Mesendoderm (in vitro differentiated cells): ENCODE measurements around the gene TNFAIP3.
A peak's percentile ranks its signal among the peaks of the same experiment; 100 is the strongest.

Experiments used
- DNase-seq: peaks from one replicate; pipeline ENCODE4 v3.0.0; 2013
- H2AK5ac ChIP-seq: 2 replicates; pipeline ENCODE4 v1.6.1; 2013; ENCODE audit warnings: low read length, inconsistent platforms
- H2BK120ac ChIP-seq: 2 replicates; pipeline ENCODE4 v1.6.1; 2013; ENCODE audit warnings: low read depth, mild to moderate bottlenecking, low read length, moderate library complexity, mixed read lengths
- H2BK15ac ChIP-seq: replicated peaks from 2 replicates; pipeline ENCODE4 v1.6.1; 2013; ENCODE audit warnings: low read depth, mild to moderate bottlenecking, moderate library complexity
- H2BK5ac ChIP-seq: 2 replicates; pipeline ENCODE4 v1.6.1; 2013; ENCODE audit warnings: low read length, inconsistent platforms
- H3K18ac ChIP-seq: 2 replicates; pipeline ENCODE4 v1.6.1; 2013; ENCODE audit warnings: mild to moderate bottlenecking, low read length, mixed read lengths
- H3K23ac ChIP-seq: one replicate; pipeline ENCODE4 v1.6.1; 2013; ENCODE audit warnings: low read length
- H3K27ac ChIP-seq: 2 replicates; pipeline ENCODE4 v1.5.1; 2013; ENCODE audit warnings: low read depth, mild to moderate bottlenecking, inconsistent platforms, low read length, moderate library complexity
- H3K27me3 ChIP-seq: 2 replicates; pipeline ENCODE4 v1.6.1; 2013; ENCODE audit warnings: low read length, control low read depth, mild to moderate bottlenecking, inconsistent platforms; ENCODE audit not compliant: insufficient read depth, poor library complexity
- H3K36me3 ChIP-seq: 2 replicates; pipeline ENCODE4 v1.6.1; 2013; ENCODE audit warnings: low read length, inconsistent platforms; ENCODE audit not compliant: control insufficient read depth, insufficient read depth
- H3K4ac ChIP-seq: one replicate; pipeline ENCODE4 v1.6.1; 2013; ENCODE audit warnings: low read depth, mild to moderate bottlenecking, low read length, moderate library complexity
- H3K4me1 ChIP-seq: 2 replicates; pipeline ENCODE4 v1.6.1; 2013; ENCODE audit warnings: low read depth, low read length, inconsistent platforms; ENCODE audit not compliant: control insufficient read depth
- H3K4me2 ChIP-seq: 2 replicates; pipeline ENCODE4 v1.6.1; 2013; ENCODE audit warnings: low read length
- H3K4me3 ChIP-seq: 2 replicates; pipeline ENCODE4 v1.5.1; 2013; ENCODE audit warnings: mild to moderate bottlenecking, low read length
- H3K56ac ChIP-seq: one replicate; pipeline ENCODE4 v1.6.1; 2013; ENCODE audit warnings: low read length
- H3K79me1 ChIP-seq: 2 replicates; pipeline ENCODE4 v1.6.1; 2013; ENCODE audit warnings: low read length, inconsistent platforms
- H3K79me2 ChIP-seq: 2 replicates; pipeline ENCODE4 v1.6.1; 2013; ENCODE audit warnings: mild to moderate bottlenecking, low read length; ENCODE audit not compliant: control insufficient read depth, insufficient read depth
- H3K9ac ChIP-seq: 2 replicates; pipeline ENCODE4 v1.6.1; 2013; ENCODE audit warnings: low read length, inconsistent platforms
- H4K5ac ChIP-seq: one replicate; pipeline ENCODE4 v1.6.1; 2013; ENCODE audit warnings: low read length
- H4K8ac ChIP-seq: one replicate; pipeline ENCODE4 v1.6.1; 2013; ENCODE audit warnings: low read depth, mild to moderate bottlenecking, control low read depth, low read length, moderate library complexity
- WGBS: extraction: QIAGEN DNeasy Blood & Tissue Kit; methylation state at CpG from one replicate; pipeline ENCODE4 v1.1.7; 2013; ENCODE audit warnings: low lambda C conversion rate, missing lambda C conversion rate; ENCODE audit not compliant: insufficient coverage; ENCODE audit errors: extremely low coverage; 5-methylcytosine and 5-hydroxymethylcytosine counted together

TNFAIP3 gene

GRCh38 chr6:137862419-137863090, 4.5 kb upstream of the TNFAIP3 start:
- H2BK15ac ChIP-seq: no peak overlapping the region
- no peaks in the 10 kb centered on the region for H3K79me1 ChIP-seq
- H2BK5ac ChIP-seq: no peak overlapping the region
- DNase-seq: no peak
- no peak overlapping the region for H3K56ac ChIP-seq
- H3K18ac ChIP-seq: no peak overlapping the region
- H3K4ac ChIP-seq: no peak overlapping the region
- H3K79me2 ChIP-seq: no peaks in the 10 kb centered on the region
- no peak overlapping the region for H3K4me2 ChIP-seq
- no CpG with 5 or more reads among the region's 5 CpGs for WGBS
- H3K36me3 ChIP-seq: no peaks in the 10 kb centered on the region
- no peak overlapping the region for H3K27ac ChIP-seq
- no peak overlapping the region for H3K9ac ChIP-seq
- H3K4me3 ChIP-seq: no peak overlapping the region
- no peaks in the 10 kb centered on the region for H3K27me3 ChIP-seq
- H2BK120ac ChIP-seq: no peak overlapping the region
- no peak overlapping the region for H2AK5ac ChIP-seq
- H3K4me1 ChIP-seq: peaks cover 6% of the 10 kb centered on the region
- no peak overlapping the region for H4K8ac ChIP-seq
- H3K23ac ChIP-seq: no peak overlapping the region
- H4K5ac ChIP-seq: no peak overlapping the region

DNA sequence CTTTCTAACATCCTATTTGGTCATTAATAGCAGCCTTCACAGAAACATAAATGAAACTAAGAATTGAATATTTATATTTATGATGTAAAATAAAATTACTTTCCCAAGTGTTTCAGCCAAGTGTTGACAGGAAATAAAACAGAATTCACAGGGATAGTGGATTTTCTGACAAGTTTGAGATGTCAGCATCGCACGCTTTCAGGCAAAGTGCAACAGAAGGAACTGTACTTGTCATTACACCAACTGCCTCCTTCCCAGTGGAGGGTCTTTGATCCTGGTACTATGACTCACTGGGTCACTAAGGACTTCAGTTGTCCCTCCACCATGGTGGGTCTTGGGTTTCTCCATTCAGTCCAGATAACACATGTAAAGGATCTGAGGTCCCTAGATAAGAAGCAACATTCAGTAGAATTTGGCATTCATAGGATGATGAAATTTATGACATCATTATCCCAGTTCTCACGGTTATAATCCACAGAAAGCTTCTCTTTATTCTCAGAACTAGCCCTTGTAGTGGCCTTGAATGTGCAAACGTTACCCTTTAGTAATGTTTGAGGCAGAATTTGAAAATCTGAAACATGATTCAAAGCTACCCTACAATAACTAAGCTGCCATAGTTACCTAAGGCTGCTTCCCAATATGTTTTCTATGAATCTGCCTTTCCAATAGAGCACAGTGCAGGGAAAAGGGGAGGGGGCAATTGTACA, 3.8 kb upstream of the TNFAIP3 start:
- Histone ChIP-seq H2AK5ac (no peak overlapping the region), H3K4ac (no peak overlapping the region), H3K4me1 (peaks cover 6% of the 10 kb centered on the region), H4K5ac (no peak overlapping the region), H3K56ac (no peak overlapping the region), H4K8ac (no peak overlapping the region), H3K27me3 (peaks cover 2% of the 10 kb centered on the region), H3K18ac (no peak overlapping the region), H2BK120ac (no peak overlapping the region), H3K79me2 (no peaks in the 10 kb centered on the region), H2BK15ac (no peak overlapping the region), H3K4me2 (no peak overlapping the region), H3K4me3 (no peak overlapping the region), H2BK5ac (no peak overlapping the region), H3K23ac (no peak overlapping the region), H3K36me3 (no peaks in the 10 kb centered on the region), H3K27ac (no peak overlapping the region), H3K9ac (no peak overlapping the region), H3K79me1 (no peaks in the 10 kb centered on the region)
- DNase-seq: no peak
- WGBS: no CpG with 5 or more reads among the region's 4 CpGs

DNA sequence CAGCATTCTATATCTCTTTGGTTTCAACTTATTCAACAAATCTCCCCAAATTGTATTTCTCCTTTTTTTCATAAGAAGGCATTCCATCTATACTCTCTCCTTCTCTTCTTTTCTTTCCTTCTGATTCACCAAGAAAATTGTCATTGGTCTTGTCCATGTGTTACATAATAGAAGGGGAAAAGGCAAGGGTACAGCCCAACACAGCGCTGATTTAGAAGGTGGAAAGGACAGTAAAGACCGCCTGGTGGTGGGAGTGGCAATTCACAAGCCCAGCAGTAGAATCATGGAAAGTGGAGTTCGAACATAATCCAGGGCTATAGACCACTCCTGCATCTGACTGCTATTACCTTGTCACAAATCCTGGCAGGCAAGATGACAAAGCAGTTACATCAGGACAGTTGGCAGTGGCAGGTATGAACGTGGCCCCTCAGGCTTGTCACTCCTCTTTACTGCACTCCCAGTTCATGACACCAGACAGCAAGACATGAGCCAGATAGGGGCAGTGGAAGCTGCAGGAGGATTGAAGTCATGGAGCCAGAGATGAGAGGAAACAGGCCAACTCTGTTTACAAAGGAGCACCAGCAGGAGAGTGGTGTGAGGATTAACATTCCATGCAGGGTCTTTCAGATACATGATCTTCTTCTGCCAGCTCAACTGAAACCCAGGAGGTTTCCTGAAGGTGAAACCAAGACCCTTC, 2.1 kb upstream of the TNFAIP3 start:
- H3K56ac ChIP-seq: peak overlapping the region; percentile 28
- no peaks in the 10 kb centered on the region for H3K79me2 ChIP-seq
- no peak overlapping the region for H3K4me3 ChIP-seq
- H3K27ac ChIP-seq: no peak overlapping the region
- peaks cover 2% of the 10 kb centered on the region for H3K27me3 ChIP-seq
- no peak overlapping the region for H2AK5ac ChIP-seq
- no peak overlapping the region for H3K4me2 ChIP-seq
- no peak overlapping the region for H2BK120ac ChIP-seq
- H3K4me1 ChIP-seq: peaks cover 6% of the 10 kb centered on the region
- H3K9ac ChIP-seq: no peak overlapping the region
- no peak overlapping the region for H2BK15ac ChIP-seq
- DNase-seq: peak; percentile 90
- H3K18ac ChIP-seq: no peak overlapping the region
- no peaks in the 10 kb centered on the region for H3K79me1 ChIP-seq
- no CpG with 5 or more reads among the region's 4 CpGs for WGBS
- H4K5ac ChIP-seq: no peak overlapping the region
- H3K36me3 ChIP-seq: no peaks in the 10 kb centered on the region
- H2BK5ac ChIP-seq: no peak overlapping the region
- H4K8ac ChIP-seq: no peak overlapping the region
- no peak overlapping the region for H3K23ac ChIP-seq
- no peak overlapping the region for H3K4ac ChIP-seq

GRCh38 chr6:137866200-137866913, 702 bp upstream of the TNFAIP3 start:
- Histone ChIP-seq H3K18ac (peak overlapping the region; percentile 40), H3K56ac (peak overlapping the region; percentile 71), H3K4me3 (peak overlapping the region; percentile 38), H3K9ac (peak overlapping the region; percentile 22), H3K36me3 (no peaks in the 10 kb centered on the region), H3K4me2 (peak overlapping the region; percentile 70), H4K5ac (no peak overlapping the region), H3K4ac (no peak overlapping the region), H3K79me1 (no peaks in the 10 kb centered on the region), H2BK120ac (no peak overlapping the region), H4K8ac (no peak overlapping the region), H3K4me1 (peaks cover 6% of the 10 kb centered on the region), H2AK5ac (no peak overlapping the region), H3K79me2 (no peaks in the 10 kb centered on the region), H3K27me3 (peaks cover 2% of the 10 kb centered on the region), H3K27ac (no peak overlapping the region), H3K23ac (no peak overlapping the region), H2BK5ac (no peak overlapping the region), H2BK15ac (no peak overlapping the region)
- no CpG with 5 or more reads among the region's 25 CpGs for WGBS
- peak; percentile 55 for DNase-seq

- Histone ChIP-seq H2AK5ac (no peak overlapping the region), H3K4me2 (peak overlapping the region; percentile 90), H2BK5ac (no peak overlapping the region), H3K79me1 (no peaks in the 10 kb centered on the region), H3K9ac (peak overlapping the region; percentile 70), H3K4ac (no peak overlapping the region), H3K27me3 (peaks cover 2% of the 10 kb centered on the region), H4K8ac (no peak overlapping the region), H3K27ac (no peak overlapping the region), H3K36me3 (no peaks in the 10 kb centered on the region), H3K79me2 (no peaks in the 10 kb centered on the region), H2BK15ac (no peak overlapping the region), H3K23ac (no peak overlapping the region), H3K4me3 (peak overlapping the region; percentile 37), H3K56ac (peak overlapping the region; percentile 85), H3K4me1 (peaks cover 6% of the 10 kb centered on the region), H3K18ac (no peak overlapping the region), H2BK120ac (no peak overlapping the region), H4K5ac (no peak overlapping the region)
- no peak for DNase-seq
- no CpG with 5 or more reads among the region's 32 CpGs for WGBS
These were observed 838 bp downstream of the TNFAIP3 start for GRCh38 chr6:137867685-137868509.
